Dermis blood vessel endothelial cell (primary cell): ENCODE measurements around the gene FRY. TPM values are rescaled to one million over a fixed set of nuclear protein-coding genes. Genes with fewer than 3 reads are reported as not detected.

Experiments
- DNase-seq: peaks from one replicate; pipeline ENCODE4 v3.0.0; 2010
- total RNA-seq: library from RNA; depleted of rRNA; stranded (reverse); fragments of >200 nt; gene quantifications from 2 replicates; pipeline ENCODE4 v1.2.3, GENCODE V29; 2014

Gene FRY
- total RNA-seq, 1 donor from 2014 or later = 127 TPM

DNA sequence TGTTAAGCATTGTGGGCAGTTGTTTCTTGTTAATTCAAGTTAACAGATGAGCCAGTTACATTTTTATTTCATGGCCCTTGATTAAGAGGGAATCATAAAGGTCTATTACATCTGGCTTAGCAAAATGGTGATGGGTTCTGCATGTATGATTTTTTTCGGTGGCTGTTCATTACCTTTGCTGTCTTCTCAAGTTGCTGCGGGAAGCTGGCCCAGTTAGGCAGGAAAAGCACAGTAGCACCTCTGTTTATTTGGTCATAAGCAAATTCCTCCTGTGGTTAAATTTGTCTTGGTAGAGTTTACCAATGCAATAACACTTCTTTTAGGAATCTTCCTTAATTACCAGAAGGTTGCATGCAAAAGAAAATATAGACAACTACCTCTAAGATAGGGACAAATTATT, 104.5 kb downstream of the FRY start:
- no peak for DNase-seq

- DNase-seq = no peak
Observed at GRCh38 chr13:32136716-32137115, 105.1 kb downstream of the FRY start.

GRCh38 chr13:32139251-32139650, 107.7 kb downstream of the FRY start:
- DNase-seq = no peak

- DNase-seq = no peak
Observed at GRCh38 chr13:32140109-32140508, 108.5 kb downstream of the FRY start.

DNA sequence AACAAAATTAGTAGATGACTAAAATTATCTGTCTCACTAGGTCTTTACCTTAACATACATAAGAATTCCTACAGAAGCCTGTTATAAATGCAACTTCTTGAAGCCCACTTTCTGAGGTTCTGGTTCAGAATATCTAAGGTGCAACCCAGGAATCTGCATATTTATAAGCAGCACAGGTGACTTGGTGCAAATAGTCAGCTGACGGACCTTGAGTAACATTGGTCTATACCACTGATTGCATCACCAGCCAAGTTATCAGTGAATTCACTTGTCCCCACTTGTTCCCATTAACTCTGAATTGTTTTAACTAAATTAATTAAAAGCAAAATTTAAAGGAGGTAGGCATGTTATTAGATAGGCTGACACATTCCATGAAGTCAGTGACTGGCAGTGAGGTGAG, 109.9 kb downstream of the FRY start:
- DNase-seq = no peak

DNA sequence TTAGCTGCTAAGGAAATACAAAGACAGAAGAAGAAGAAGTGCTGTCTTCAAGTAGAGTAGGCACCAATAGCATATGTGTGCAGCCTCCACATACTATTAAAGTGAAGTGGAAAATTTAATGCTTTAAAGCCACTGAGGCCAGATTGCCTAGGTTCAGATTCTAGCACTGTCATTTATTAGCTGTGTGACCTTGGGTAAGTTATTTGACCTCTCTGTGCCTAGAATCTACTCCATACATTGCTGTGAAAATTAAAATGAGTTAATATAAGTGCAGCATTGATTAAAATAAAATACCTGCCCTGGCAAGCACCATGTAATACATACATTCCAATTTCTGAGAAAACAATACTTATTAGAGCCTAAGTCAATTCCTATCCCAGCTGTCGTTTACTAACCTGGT, 110.5 kb downstream of the FRY start:
- no peak for DNase-seq

- peak; percentile 97 for DNase-seq
Observed at GRCh38 chr13:32142956-32143375, 111.4 kb downstream of the FRY start.

DNA sequence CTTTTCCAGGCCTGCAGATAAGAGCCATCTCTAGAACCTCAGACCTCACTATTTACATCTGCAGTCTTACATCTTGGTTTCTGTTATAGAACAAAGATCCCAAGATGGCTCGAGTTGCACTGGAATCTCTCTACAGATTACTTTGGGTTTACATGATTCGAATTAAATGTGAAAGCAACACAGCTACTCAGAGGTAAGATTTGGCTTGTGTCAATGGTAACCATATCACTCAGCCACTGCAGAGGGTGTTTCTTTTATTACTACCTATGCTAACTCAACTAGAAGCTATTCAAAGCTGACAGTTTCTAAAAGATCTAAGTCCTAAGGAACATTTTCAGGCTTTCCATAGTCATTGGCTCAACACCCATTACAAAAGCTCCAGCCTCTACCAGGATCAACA, 115.6 kb downstream of the FRY start:
- no peak for DNase-seq

- DNase-seq = peak; percentile 18
Observed at GRCh38 chr13:32147976-32148375, 116.4 kb downstream of the FRY start.

DNA sequence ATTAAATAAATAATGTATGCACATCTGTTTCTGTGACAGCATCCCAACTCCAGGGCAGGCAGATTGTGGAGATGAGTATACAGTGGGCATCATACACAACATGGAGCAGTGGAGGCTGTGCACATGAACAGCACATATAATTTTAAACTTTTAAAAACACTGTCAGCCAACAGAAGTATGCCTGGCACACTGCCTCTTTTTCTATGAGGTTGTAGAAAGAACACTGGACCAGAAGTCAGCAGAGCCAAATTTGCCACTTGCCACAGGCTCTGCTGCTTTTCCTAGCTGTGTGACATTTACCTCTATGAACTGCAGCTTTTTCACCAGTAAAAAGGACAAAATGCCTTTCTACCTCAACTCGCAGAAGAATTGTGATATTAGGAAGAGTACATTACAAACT, 118.7 kb downstream of the FRY start:
- DNase-seq = no peak

DNA sequence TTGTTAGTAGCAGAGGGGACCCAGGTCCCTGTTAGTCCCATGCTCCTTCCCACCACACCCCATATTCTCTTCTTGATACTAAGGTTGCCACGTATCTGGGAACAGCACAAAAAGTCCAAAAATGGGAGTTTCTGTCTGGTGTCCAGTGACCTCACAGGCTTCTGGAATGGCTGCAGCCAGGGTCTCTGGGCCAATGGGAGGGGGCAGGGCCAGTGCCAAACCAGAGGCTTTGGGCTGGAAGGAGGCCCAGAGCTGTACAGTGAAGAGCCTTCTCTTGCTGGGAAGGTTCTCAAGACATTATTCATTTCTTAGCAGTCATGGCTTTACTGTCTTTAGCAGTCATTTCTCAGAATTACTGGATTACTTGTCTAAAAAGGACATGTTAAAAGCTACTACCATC, 119.2 kb downstream of the FRY start:
- DNase-seq = no peak

DNA sequence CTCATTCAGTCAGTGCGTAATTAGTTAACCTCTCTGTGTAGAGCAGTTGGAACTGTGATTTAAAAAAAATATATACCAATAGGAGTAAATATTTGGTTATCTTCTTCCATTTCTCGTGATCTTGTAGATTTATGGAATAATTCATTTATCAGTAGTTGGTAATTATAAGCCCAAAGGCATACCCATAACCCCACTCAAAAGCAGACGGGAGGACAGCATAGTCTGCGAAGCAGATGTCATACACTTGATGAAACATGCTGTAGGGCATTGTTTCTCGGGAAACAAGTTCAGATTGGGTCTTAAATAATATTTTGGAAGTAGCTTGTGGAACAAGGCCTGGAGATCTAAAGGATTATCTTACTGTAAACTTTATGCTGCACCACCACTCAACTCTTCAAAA, 119.7 kb downstream of the FRY start:
- no peak for DNase-seq

DNA sequence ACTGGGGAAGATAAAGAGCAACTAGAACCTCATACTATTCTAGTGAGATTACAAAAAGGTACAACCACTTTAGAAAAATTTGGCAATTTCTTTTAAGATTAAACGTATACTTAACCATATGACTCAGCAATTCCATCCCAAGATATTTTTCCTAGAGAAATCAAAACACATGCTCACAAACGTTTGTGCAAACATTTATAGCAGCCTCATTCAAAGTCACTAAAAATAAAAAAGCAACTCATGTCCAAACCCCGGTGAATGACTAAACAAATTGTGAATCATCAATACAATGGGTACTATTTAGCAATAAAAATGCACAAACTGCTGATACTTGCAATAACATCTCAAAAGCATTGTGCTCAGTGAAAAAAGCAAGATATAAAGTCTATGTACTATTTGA, 121.5 kb downstream of the FRY start:
- peak; percentile 54 for DNase-seq

DNA sequence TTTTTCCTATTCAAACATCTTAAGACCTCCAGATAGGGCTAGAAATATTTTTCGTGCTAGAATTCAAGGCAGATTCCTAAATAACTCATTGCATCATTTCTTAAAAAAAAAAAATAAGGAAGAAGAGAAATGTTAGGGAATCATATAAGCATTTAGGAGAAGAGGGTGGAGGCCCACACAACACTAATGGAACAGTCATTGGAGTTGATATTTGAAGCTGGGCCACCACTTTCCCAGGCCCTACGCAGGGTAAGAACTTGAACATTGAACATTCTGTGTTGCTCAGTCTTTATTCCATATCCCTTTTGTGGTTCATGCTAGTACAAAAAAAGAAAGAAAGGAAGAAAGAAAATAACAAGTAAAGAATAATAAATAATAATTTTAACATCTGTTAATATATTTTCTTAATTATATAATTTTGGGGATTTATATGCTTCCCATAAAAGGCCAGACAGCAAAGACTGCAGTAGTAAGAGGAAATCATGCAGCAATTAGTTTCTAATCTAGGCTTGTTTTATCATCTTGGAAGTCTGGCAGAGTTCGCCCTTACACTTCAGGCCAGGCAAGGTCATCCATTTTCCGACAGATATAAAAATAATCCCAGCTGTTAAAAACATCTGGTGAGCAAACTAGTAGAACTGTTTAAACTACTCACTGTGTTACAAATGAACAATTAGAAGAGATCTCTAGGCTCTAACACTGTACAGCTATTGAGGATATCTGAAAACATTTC, 127.7 kb downstream of the FRY start:
- no peak for DNase-seq

- DNase-seq = no peak
Observed at GRCh38 chr13:32162395-32163005, 130.9 kb downstream of the FRY start.

DNA sequence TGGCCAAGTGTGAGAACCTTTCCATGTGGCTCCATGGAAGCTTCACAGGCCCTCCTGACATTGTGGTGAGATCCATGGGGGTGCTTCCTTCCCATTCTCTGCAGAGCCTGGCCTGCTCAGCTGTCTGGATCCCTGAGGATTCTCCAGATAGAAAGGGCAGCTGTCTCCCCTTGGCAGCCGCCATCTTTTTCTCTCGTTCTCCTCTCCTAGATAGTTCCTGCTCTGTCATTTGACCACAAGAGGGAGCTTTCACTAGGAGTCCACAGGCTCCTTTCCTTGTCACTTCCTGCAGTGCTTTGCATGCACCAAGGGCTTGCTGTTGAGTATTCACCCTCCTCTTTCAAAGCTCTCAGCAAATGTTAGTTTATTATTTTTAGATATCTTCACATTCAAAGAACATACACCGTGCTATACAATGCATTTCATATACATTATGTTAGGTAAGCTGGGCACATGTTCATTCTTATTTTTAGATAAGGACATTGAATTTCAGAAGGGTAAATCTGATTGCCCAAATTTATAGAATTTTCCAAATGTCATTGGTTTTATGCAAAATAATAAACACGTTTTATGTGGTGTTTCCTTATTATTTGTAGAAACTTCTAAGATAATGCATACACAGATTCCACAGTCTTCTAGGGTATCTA, 133.2 kb downstream of the FRY start:
- peak; percentile 68 for DNase-seq

DNA sequence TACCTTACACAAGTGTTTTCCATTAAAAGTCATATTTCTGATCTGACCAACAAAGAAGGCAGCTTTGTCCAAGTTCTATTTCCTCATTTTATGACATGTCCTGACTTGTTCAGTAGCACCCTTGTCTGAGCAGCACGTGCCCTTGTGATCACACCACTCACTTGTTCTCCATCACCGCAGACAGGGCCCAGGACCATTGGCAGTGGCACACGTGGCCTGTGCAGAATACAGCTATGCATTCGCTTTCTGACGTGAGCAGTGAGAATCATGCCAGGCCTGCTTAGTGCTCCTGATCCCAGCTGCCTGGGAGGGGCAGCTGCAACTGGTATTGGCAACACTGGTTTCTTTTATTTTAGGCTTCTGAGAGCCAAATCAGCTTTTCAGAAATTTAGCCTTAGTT, 134.2 kb downstream of the FRY start:
- no peak for DNase-seq

DNA sequence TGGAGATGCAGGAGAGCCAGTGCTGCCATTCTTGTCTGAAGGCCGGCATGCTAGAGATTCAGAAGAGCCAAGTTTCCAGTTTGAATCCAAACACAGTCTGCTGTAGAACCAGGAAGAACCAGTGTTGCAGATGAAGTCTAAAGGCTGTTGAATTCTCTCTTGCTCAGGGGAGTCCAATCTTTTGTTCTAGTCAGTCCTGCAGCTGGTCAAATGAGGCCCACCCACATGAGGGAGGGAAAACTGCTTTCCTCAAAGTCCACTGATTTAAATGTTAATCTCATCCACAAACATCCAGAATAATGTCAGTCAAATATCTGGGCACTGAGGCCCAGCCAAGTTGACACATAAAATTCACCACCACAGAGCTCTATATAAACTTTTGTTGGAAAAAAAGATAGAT, 136.6 kb downstream of the FRY start:
- no peak for DNase-seq

DNA sequence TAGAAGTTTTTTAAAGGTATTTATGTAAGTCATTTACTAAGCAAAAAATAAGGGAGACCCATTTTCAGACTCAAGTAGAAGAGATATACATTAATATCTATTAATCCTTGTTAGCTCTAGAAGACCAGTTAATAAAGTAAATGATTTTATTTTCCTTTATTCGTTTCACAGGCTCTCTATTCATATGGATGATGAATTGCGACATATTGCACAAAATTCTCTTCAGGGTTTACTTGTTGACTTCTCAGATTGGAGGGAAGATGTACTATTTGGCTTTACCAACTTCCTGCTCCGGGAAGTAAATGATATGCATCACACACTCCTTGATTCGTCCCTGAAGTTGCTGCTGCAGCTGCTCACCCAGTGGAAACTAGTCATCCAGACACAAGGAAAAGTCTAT, 139.3 kb downstream of the FRY start:
- no peak for DNase-seq

- DNase-seq = no peak
Observed at GRCh38 chr13:32173881-32174280, 142.3 kb downstream of the FRY start.

DNA sequence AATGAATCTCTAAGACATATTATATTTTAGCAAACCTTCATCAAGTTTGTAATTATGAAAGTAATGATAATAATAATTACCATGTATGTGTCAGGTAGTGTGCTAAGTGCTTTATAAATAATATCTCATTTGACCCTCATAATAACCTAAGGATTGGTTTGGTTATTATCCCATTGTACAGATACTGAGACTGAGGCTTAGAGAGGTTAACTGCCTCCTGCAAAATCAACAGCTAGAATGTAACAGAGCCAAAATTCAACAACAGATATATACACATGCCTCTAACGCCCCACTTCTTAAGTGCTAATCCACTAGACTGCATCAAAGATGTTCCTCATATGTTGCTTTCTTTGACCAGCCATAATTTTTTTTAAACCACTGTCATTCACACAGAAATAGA, 142.8 kb downstream of the FRY start:
- no peak for DNase-seq

DNA sequence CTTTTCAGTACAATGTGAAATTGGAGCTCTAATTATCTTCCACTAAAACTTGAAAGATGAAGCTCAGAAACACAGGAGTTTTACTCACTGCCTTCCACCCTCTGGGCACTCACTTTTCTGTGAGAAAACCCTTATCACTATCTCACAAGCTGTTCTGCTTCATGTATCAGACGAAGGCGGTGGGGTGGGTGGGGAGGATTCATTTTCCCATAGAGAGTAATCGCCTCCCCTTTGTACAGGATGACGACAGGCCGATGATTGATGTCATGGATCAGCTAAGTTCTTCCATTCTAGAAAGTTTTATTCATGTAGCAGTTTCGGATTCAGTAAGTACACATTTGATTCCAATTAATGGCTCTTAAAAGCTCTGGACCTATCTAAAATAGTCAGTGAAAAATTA, 143.7 kb downstream of the FRY start:
- DNase-seq = no peak

- no peak for DNase-seq
Observed at GRCh38 chr13:32175943-32176342, 144.4 kb downstream of the FRY start.

- DNase-seq = no peak
Observed at GRCh38 chr13:32176696-32177095, 145.1 kb downstream of the FRY start.
